WERI-Rb-1 (cell line): ENCODE measurements around the gene UBE2D2.
A peak's percentile ranks its signal among the peaks of the same experiment; 100 is the strongest.
"Not testable (repeated sequence)": the region's sequence is repeated elsewhere in the genome, so short reads cannot be mapped to it uniquely, and the experiment has no call there.

Experiments
- DNase-seq: peaks from one replicate; pipeline ENCODE4 v3.0.0-alpha.2; 2020
- H3K27ac ChIP-seq: fragments of 250-450 bp; sonication (Bioruptor Pico); 2 replicates; pipeline ENCODE4 v1.5.1; 2020; ENCODE audit warnings: mild to moderate bottlenecking, moderate library complexity
- H3K27me3 ChIP-seq: fragments of 250-450 bp; sonication (Bioruptor Pico); 2 replicates; pipeline ENCODE4 v1.5.1; 2021; ENCODE audit warnings: mild to moderate bottlenecking, low read depth, moderate library complexity; ENCODE audit not compliant: insufficient read depth, severe bottlenecking
- H3K36me3 ChIP-seq: fragments of 250-450 bp; sonication (Bioruptor Pico); 2 replicates; pipeline ENCODE4 v1.5.1; 2020; ENCODE audit warnings: mild to moderate bottlenecking, moderate library complexity
- H3K4me3 ChIP-seq: 2 replicates; pipeline ENCODE4 v1.5.1; 2011; ENCODE audit warnings: low read depth, mild to moderate bottlenecking, control low read depth, low read length
- H3K9me3 ChIP-seq: fragments of 250-450 bp; sonication (Bioruptor Pico); 2 replicates; pipeline ENCODE4 v1.5.1; 2021; ENCODE audit warnings: mild to moderate bottlenecking, moderate library complexity; ENCODE audit not compliant: severe bottlenecking
- CTCF ChIP-seq: IDR thresholded peaks from 2 replicates; pipeline ENCODE4 v1.5.1; 2011; ENCODE audit warnings: low read depth, mild to moderate bottlenecking, control low read depth, inconsistent platforms, low read length

The UBE2D2 gene

GRCh38 chr5:139517683-139518564, 43.2 kb upstream of the UBE2D2 start:
- Histone ChIP-seq H3K36me3 (no peaks in the 10 kb centered on the region), H3K4me3 (peak overlapping the region; percentile 61), H3K9me3 (no peaks in the 10 kb centered on the region), H3K27ac (peak overlapping the region; percentile 75), H3K27me3 (no peaks in the 10 kb centered on the region)
- TF ChIP-seq CTCF, result peak; percentile 95
- peak; percentile 90 for DNase-seq

GRCh38 chr5:139523635-139524445, 37.3 kb upstream of the UBE2D2 start:
- Histone ChIP-seq H3K27me3 (no peaks in the 10 kb centered on the region), H3K4me3 (no peak overlapping the region), H3K9me3 (no peaks in the 10 kb centered on the region), H3K27ac (no peak overlapping the region), H3K36me3 (no peaks in the 10 kb centered on the region)
- DNase-seq, result no peak
- no peak for TF ChIP-seq CTCF

- Histone ChIP-seq H3K27ac (no peak overlapping the region), H3K27me3 (no peaks in the 10 kb centered on the region), H3K36me3 (no peaks in the 10 kb centered on the region), H3K9me3 (no peaks in the 10 kb centered on the region), H3K4me3 (no peak overlapping the region)
- no peak for DNase-seq
- TF ChIP-seq CTCF, result no peak
Measured at GRCh38 chr5:139524446-139524845, 36.7 kb upstream of the UBE2D2 start.

GRCh38 chr5:139524940-139525585, 36.1 kb upstream of the UBE2D2 start:
- Histone ChIP-seq H3K4me3 (no peak overlapping the region), H3K27ac (no peak overlapping the region), H3K9me3 (no peaks in the 10 kb centered on the region), H3K36me3 (no peaks in the 10 kb centered on the region), H3K27me3 (no peaks in the 10 kb centered on the region)
- no peak for DNase-seq
- no peak for TF ChIP-seq CTCF

GRCh38 chr5:139525586-139526308, 35.4 kb upstream of the UBE2D2 start:
- H3K27me3 ChIP-seq, H3K27ac ChIP-seq, DNase-seq, H3K36me3 ChIP-seq, H3K4me3 ChIP-seq, H3K9me3 ChIP-seq: not testable (repeated sequence)

GRCh38 chr5:139526309-139527089, 34.6 kb upstream of the UBE2D2 start:
- H3K36me3 ChIP-seq, H3K27me3 ChIP-seq, H3K4me3 ChIP-seq, H3K9me3 ChIP-seq, H3K27ac ChIP-seq, DNase-seq: not testable (repeated sequence)

GRCh38 chr5:139527090-139527470, 34.1 kb upstream of the UBE2D2 start:
- H3K27ac ChIP-seq, DNase-seq, H3K4me3 ChIP-seq, H3K27me3 ChIP-seq, H3K9me3 ChIP-seq, H3K36me3 ChIP-seq: not testable (repeated sequence)

GRCh38 chr5:139527896-139528467, 33.2 kb upstream of the UBE2D2 start:
- DNase-seq, H3K4me3 ChIP-seq: not testable (repeated sequence)

GRCh38 chr5:139528695-139529094, 32.4 kb upstream of the UBE2D2 start:
- not testable (repeated sequence) for H3K27me3 ChIP-seq, H3K27ac ChIP-seq, H3K9me3 ChIP-seq, H3K4me3 ChIP-seq, H3K36me3 ChIP-seq, DNase-seq

More at GRCh38 chr5:139527896-139528467, 33.2 kb upstream of the UBE2D2 start:
- H3K36me3 ChIP-seq, H3K27me3 ChIP-seq, H3K27ac ChIP-seq, H3K9me3 ChIP-seq: not testable (repeated sequence)
